ENCODE data around the gene WFIKKN1. TPM values are rescaled to one million over a fixed set of nuclear protein-coding genes. Genes with fewer than 3 reads are reported as not detected.
A peak's percentile ranks its signal among the peaks of the same experiment; 100 is the strongest.

The WFIKKN1 gene
- total and polyA plus RNA-seq, 2 of the 13 experiments (the other 11 are each of a cell fraction or from before 2014, with no cell fraction given), result 1.7 to 4.9 TPM

DNA sequence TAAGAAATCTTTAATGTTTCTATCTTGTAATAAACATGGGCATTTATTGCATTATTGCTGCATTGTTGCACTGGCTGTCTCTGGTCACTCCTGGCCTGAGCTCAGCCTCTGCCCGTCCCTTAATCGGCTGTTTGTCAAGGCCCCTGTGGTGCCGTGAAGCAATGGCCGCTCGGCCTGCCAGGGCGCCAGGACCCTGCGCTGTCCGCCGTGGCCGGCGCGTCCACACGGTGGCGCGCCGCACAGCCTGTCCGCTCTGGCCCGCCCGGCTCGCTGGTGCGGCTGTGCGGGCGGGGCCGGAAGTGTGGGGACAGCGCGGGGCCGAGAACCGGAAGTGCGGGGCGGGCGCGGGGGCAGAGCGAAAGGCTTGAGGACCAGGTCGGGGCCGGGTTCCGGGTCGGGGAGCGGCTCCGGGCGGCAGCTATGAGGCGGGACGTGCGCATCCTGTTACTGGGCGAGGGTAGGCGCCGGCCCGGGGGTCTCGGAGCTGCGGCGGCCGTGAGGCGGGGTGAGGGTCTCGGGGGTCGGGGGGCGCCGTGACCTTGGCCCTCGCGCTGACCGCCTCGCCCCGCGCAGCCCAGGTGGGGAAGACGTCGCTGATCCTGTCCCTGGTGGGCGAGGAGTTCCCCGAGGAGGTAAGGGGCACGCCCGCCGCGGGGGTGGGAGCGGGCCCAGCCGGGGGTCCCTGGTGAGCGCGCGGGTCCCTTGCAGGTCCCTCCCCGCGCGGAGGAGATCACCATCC, 37.2 kb downstream of the WFIKKN1 start, which contains the start of gene RHOT2 (continued):
- TF ChIP-seq ARNT2 (CRISPR knock-in tag; IDR thresholded peaks at IDR 0.05; ENCODE audit: low read depth) (peak; percentile 91; the same call in 1 of the 2 replicates), RARA (CRISPR knock-in tag; IDR thresholded peaks at IDR 0.05) (peak; percentile 40; the same call in 1 of the 2 replicates), ZNF572 (CRISPR knock-in tag; IDR thresholded peaks at IDR 0.05) (no peak)
- TF ChIP-seq, protein P1, sequence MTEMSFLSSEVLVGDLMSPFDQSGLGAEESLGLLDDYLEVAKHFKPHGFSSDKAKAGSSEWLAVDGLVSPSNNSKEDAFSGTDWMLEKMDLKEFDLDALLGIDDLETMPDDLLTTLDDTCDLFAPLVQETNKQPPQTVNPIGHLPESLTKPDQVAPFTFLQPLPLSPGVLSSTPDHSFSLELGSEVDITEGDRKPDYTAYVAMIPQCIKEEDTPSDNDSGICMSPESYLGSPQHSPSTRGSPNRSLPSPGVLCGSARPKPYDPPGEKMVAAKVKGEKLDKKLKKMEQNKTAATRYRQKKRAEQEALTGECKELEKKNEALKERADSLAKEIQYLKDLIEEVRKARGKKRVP (CRISPR knock-in tag; IDR thresholded peaks at IDR 0.05), result peak in 1 of 2 experiments; percentile 54; a peak in 1 of 4 replicates

DNA sequence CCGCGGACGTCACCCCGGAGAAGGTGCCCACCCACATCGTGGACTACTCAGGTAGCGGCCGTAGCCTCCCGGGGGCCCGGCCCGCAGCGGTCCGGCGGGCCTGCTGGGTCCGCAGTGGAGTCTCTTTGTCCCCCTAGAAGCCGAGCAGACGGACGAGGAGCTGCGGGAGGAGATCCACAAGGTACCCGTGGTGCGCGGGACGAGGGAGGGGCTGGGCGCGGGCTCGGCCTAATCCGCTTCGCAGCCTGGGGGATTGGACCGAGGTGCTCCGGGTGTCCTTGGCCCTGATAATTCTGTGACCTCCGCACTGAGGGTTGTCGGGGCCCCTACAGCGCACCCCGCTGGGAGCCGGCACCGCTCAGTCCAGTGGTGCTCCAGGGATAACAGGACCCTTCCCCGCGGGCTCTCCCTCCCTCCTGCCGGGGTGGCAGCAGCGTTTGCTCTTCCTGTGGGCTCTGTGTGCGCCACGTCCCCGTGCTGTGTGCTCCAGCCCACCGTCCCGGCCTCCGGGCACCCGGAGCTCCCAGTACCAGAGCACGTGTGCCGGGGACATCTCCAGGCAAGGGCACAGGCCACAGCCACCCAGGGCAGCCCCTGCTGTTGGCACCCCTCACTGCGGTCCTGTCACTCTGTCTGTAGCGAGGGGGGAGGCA, 37.9 kb downstream of the WFIKKN1 start:
- ChIA-PET POLR2A (interaction anchor here (1.5 to 2.0 kb wide), 4 partner anchors 11 to 32 kb away, joined by 5 to 8 read pairs (median 6); partner anchors contain the start of genes METTL26, STUB1 and WDR90), CTCF (ENCODE audit: low intra/inter-chr PET ratio, low total read pairs) (interaction anchor here (1.0 to 1.4 kb wide), 3 partner anchors 9 to 18 kb away, joined by 3 to 4 read pairs (median 4); partner anchors contain the start of gene STUB1)
- no TSS peak for BruUV-seq (replicated peaks)
- no peaks in the 10 kb centered on the region for H4K20me1 ChIP-seq (ENCODE audit: insufficient read depth, low read length)
- peak overlapping the region; percentile 53 for H3K27ac ChIP-seq (ENCODE audit: extremely low read length, insufficient read depth, low read length)
- peaks cover 18 to 41% of the 10 kb centered on the region in 2 experiments; a peak in 4 of 5 replicates for H3K36me3 ChIP-seq (replicated peaks in 1 of 2; ENCODE audit: control insufficient read depth in 1 of 2, insufficient read depth in 2 of 2, low read length in 2 of 2)
- FAIRE-seq, result no peak
- H3K4me2 ChIP-seq (ENCODE audit: low read depth, low read length), result peak overlapping the region; percentile 92
- WGBS (ENCODE audit: low lambda C conversion rate), result 30% methylated on average over 3 of the region's 50 CpGs
- peak overlapping the region; percentile 87 to 96 (median 91) for H3K4me3 ChIP-seq (replicated peaks in 1 of 3; ENCODE audit: insufficient read depth in 1 of 3, low read depth in 2 of 3, low read length in 3 of 3)
- peak overlapping the region; percentile 93 for H3K9ac ChIP-seq (ENCODE audit: insufficient read depth, low read depth, low read length)
- peak; percentile 5 for ATAC-seq
- peaks cover 17% of the 10 kb centered on the region for H3K79me2 ChIP-seq (ENCODE audit: insufficient read depth, low read length)
- H2AFZ ChIP-seq (ENCODE audit: low read length), result no peak overlapping the region
- no peaks in the 10 kb centered on the region for H3K27me3 ChIP-seq (ENCODE audit: control insufficient read depth in 1 of 2, insufficient read depth in 2 of 2, low read length in 2 of 2)
- DNase-seq (ENCODE audit: low spot score), result no peak
- intact Hi-C loops (cut with micrococcal nuclease; ENCODE audit: unreplicated experiment), result no loop called here
- in situ Hi-C loops (cut with HindIII; ENCODE audit: extremely low pct_ligation_motif_present, low pct_unique_long_range_greater_than_20kb), result no loop called here
- H3K4me1 ChIP-seq (ENCODE audit: insufficient read depth, low read length), result peaks cover 18% of the 10 kb centered on the region
- no peaks in the 10 kb centered on the region for H3K9me3 ChIP-seq (ENCODE audit: low read length)
- TF ChIP-seq ARHGAP35 (CRISPR knock-in tag; IDR thresholded peaks at IDR 0.05; ENCODE audit: borderline replicate concordance) (no peak), EZH2 (conservative IDR thresholded peaks at IDR 0.05; ENCODE audit: low read depth, low read length) (no peak), HDAC6 (IDR thresholded peaks at IDR 0.05; ENCODE audit: low read depth, low read length) (no peak), TAF1 (CRISPR knock-in tag; IDR thresholded peaks at IDR 0.05) (no peak), CCAR2 (optimal IDR thresholded peaks at IDR 0.05; ENCODE audit: low read depth, low read length) (no peak), REL (CRISPR knock-in tag; conservative IDR thresholded peaks at IDR 0.05) (no peak), PHF20 (CRISPR knock-in tag; IDR thresholded peaks at IDR 0.05) (no peak), MIER2 (CRISPR knock-in tag; IDR thresholded peaks at IDR 0.05) (no peak)
- TF ChIP-seq, protein P2, sequence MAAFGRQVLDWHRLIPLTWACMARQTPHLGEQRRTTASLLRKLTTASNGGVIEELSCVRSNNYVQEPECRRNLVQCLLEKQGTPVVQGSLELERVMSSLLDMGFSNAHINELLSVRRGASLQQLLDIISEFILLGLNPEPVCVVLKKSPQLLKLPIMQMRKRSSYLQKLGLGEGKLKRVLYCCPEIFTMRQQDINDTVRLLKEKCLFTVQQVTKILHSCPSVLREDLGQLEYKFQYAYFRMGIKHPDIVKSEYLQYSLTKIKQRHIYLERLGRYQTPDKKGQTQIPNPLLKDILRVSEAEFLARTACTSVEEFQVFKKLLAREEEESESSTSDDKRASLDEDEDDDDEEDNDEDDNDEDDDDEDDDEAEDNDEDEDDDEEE (CRISPR knock-in tag; IDR thresholded peaks at IDR 0.05), result no peak; the same call in 1 of the 2 replicates
- TF ChIP-seq, protein P3, sequence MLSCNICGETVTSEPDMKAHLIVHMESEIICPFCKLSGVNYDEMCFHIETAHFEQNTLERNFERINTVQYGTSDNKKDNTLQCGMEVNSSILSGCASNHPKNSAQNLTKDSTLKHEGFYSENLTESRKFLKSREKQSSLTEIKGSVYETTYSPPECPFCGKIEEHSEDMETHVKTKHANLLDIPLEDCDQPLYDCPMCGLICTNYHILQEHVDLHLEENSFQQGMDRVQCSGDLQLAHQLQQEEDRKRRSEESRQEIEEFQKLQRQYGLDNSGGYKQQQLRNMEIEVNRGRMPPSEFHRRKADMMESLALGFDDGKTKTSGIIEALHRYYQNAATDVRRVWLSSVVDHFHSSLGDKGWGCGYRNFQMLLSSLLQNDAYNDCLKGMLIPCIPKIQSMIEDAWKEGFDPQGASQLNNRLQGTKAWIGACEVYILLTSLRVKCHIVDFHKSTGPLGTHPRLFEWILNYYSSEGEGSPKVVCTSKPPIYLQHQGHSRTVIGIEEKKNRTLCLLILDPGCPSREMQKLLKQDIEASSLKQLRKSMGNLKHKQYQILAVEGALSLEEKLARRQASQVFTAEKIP (CRISPR knock-in tag; IDR thresholded peaks at IDR 0.05; ENCODE audit: borderline replicate concordance), result no peak
- TF ChIP-seq, protein P4, sequence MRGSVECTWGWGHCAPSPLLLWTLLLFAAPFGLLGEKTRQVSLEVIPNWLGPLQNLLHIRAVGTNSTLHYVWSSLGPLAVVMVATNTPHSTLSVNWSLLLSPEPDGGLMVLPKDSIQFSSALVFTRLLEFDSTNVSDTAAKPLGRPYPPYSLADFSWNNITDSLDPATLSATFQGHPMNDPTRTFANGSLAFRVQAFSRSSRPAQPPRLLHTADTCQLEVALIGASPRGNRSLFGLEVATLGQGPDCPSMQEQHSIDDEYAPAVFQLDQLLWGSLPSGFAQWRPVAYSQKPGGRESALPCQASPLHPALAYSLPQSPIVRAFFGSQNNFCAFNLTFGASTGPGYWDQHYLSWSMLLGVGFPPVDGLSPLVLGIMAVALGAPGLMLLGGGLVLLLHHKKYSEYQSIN (CRISPR knock-in tag; IDR thresholded peaks at IDR 0.05; ENCODE audit: borderline replicate concordance), result no peak
